CD4-positive, alpha-beta T cell treated with Interleukin-2 at 100 ng/mL for 4 hours (primary cell): ENCODE results near the gene TUBB8B.
"Not testable (repeated sequence)": the region's sequence is repeated elsewhere in the genome, so short reads cannot be mapped to it uniquely, and the experiment has no call there.

ENCODE experiments used
- DNase-seq: peaks from one replicate; pipeline ENCODE4 v3.0.0-alpha.2; 2020; ENCODE audit warnings: low spot score

The TUBB8B gene

GRCh38 chr18:12773-13172 is 36.6 kb downstream of the TUBB8B start:
- DNase-seq: not testable (repeated sequence)

- DNase-seq: not testable (repeated sequence)
These were observed 37.8 kb downstream of the TUBB8B start for GRCh38 chr18:11383-12274.

- DNase-seq: not testable (repeated sequence)
These were observed 38.7 kb downstream of the TUBB8B start for GRCh38 chr18:10624-11184.

GRCh38 chr18:9937-10336 is 39.5 kb downstream of the TUBB8B start:
- peak; percentile 6 for DNase-seq
